Chondrocyte (in vitro differentiated cells): ENCODE measurements around the gene SH2D6. TPM values are rescaled to one million over a fixed set of nuclear protein-coding genes. Genes with fewer than 3 reads are reported as not detected.
"Not testable (repeated sequence)": the region's sequence is repeated elsewhere in the genome, so short reads cannot be mapped to it uniquely, and the experiment has no call there.

ENCODE experiments used
- DNase-seq: peaks from one replicate; pipeline ENCODE4 v3.0.0; 2021; ENCODE audit warnings: mixed read lengths, low spot score
- H3K27ac Mint-ChIP-seq: one replicate; pipeline ENCODE4 v1.8.0; 2021; ENCODE audit warnings: mild to moderate bottlenecking, moderate library complexity, mixed read lengths; ENCODE audit not compliant: unreplicated experiment
- H3K27me3 Mint-ChIP-seq: 2 replicates; pipeline ENCODE4 v1.8.0; 2021; ENCODE audit warnings: low read depth, mixed read lengths
- H3K36me3 Mint-ChIP-seq: 2 replicates; pipeline ENCODE4 v1.8.0; 2021; ENCODE audit warnings: low read depth, mixed read lengths
- H3K4me1 Mint-ChIP-seq: 2 replicates; pipeline ENCODE4 v1.8.0; 2021; ENCODE audit warnings: low read depth, mild to moderate bottlenecking, mixed read lengths
- H3K4me3 Mint-ChIP-seq: one replicate; pipeline ENCODE4 v1.8.0; 2021; ENCODE audit warnings: mild to moderate bottlenecking, moderate library complexity, mixed read lengths; ENCODE audit not compliant: unreplicated experiment
- H3K9me3 Mint-ChIP-seq: 2 replicates; pipeline ENCODE4 v1.8.0; 2021; ENCODE audit warnings: low read depth, mixed read lengths
- CTCF ChIP-seq: fragments of 200-600 bp; sonication (generic); IDR thresholded peaks from 2 replicates; pipeline ENCODE4 v1.5.0; 2021; ENCODE audit warnings: antibody characterized with exemption, mild to moderate bottlenecking, moderate library complexity
- total RNA-seq: library from RNA; stranded (reverse); gene quantifications from 3 replicates; pipeline ENCODE4 v1.2.1, GENCODE V29; 2021

The SH2D6 gene
- total RNA-seq, 1 donor from 2014 or later, result 0.47 TPM

DNA sequence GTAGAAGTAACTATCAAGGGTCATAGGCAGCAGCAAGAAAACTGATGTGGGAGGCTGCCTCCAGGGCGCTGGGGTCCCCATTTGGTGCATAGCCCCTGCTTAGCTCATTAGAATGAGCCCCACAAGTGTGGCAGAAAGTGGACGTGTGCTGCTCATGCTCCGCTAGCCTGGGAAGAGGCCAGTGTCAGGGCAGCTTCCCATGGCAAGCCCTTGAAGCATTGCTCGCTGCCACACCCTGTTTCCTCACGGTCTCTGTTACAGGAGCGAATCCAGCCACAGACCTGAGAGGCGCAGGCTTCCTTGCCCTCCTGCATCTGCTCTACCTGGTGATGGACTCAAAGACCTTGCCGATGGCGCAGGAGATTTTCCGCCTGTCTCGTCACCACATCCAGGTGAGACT lies 41.4 kb upstream of the SH2D6 start:
- no peak for DNase-seq
- H3K9me3 Mint-ChIP-seq, result peaks cover 8% of the 10 kb centered on the region
- H3K27me3 Mint-ChIP-seq, result no peaks in the 10 kb centered on the region
- TF ChIP-seq CTCF, result no peak
- no peak overlapping the region for H3K27ac Mint-ChIP-seq
- peaks cover 38% of the 10 kb centered on the region for H3K36me3 Mint-ChIP-seq
- no peaks in the 10 kb centered on the region for H3K4me1 Mint-ChIP-seq
- H3K4me3 Mint-ChIP-seq, result no peak overlapping the region

- H3K36me3 Mint-ChIP-seq, result peaks cover 39% of the 10 kb centered on the region
- no peaks in the 10 kb centered on the region for H3K27me3 Mint-ChIP-seq
- TF ChIP-seq CTCF, result no peak
- H3K4me1 Mint-ChIP-seq, result no peaks in the 10 kb centered on the region
- H3K9me3 Mint-ChIP-seq, result peaks cover 8% of the 10 kb centered on the region
- no peak for DNase-seq
- no peak overlapping the region for H3K27ac Mint-ChIP-seq
- no peak overlapping the region for H3K4me3 Mint-ChIP-seq
Observed at GRCh38 chr2:85378257-85378656, 40.3 kb upstream of the SH2D6 start.

- no peak overlapping the region for H3K4me3 Mint-ChIP-seq
- DNase-seq, result no peak
- peaks cover 4% of the 10 kb centered on the region for H3K9me3 Mint-ChIP-seq
- no peaks in the 10 kb centered on the region for H3K27me3 Mint-ChIP-seq
- H3K4me1 Mint-ChIP-seq, result no peaks in the 10 kb centered on the region
- H3K36me3 Mint-ChIP-seq, result peaks cover 38% of the 10 kb centered on the region
- no peak overlapping the region for H3K27ac Mint-ChIP-seq
- no peak for TF ChIP-seq CTCF
Observed at GRCh38 chr2:85380048-85380447, 38.5 kb upstream of the SH2D6 start.

- H3K4me1 Mint-ChIP-seq, H3K4me3 Mint-ChIP-seq, H3K9me3 Mint-ChIP-seq, H3K27me3 Mint-ChIP-seq, H3K27ac Mint-ChIP-seq, DNase-seq: not testable (repeated sequence)
- H3K36me3 Mint-ChIP-seq, result peaks cover 32% of the 10 kb centered on the region
Observed at GRCh38 chr2:85383151-85383550, 35.4 kb upstream of the SH2D6 start.

DNA sequence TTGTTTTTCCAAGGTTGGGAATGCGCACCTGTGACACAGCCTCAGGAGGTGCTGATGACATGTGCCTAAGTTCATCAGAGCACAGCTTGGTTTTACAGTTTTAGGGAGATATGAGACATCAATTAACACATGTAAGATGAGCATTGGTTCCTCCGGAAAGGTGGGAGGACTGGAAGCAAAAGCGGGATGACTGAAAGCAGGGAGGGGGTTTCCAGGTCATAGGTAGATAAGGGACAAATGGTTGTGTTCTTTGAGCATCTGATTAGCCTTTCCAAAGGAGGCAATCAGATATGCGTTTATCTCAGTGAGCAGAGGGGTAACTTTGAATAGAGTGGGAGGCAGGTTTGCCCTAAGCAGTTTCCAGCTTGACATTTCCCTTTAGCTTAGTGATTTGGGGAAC lies 34.7 kb upstream of the SH2D6 start:
- H3K9me3 Mint-ChIP-seq, result peaks cover 4% of the 10 kb centered on the region
- H3K36me3 Mint-ChIP-seq, result peaks cover 27% of the 10 kb centered on the region
- no peak for DNase-seq
- no peaks in the 10 kb centered on the region for H3K4me1 Mint-ChIP-seq
- no peaks in the 10 kb centered on the region for H3K27me3 Mint-ChIP-seq
- no peak overlapping the region for H3K27ac Mint-ChIP-seq
- H3K4me3 Mint-ChIP-seq, result no peak overlapping the region
- TF ChIP-seq CTCF, result no peak

DNA sequence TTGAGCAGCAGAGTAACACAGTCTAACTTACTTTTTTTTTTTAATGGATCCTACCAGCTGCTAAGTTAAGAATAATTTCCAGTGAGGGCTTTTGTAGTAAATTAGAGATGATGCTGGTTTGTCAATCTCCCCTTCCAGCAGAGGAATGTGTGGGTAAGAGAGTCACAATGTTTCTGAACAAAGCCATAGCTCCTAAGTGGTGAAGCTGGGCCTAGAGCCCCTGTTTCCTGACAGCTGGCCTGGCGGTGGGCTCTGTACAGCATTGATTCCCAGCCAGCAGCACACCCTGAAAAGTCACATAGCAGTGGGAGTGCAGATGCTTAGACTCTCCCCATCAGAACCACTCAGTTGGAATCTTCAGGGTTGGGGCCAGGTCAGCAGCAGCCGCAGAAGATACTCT lies 32.8 kb upstream of the SH2D6 start:
- TF ChIP-seq CTCF, result no peak
- Mint-ChIP-seq H3K9me3 (no peaks in the 10 kb centered on the region), H3K27ac (no peak overlapping the region), H3K36me3 (peaks cover 21% of the 10 kb centered on the region), H3K4me3 (no peak overlapping the region), H3K27me3 (no peaks in the 10 kb centered on the region), H3K4me1 (no peaks in the 10 kb centered on the region)
- no peak for DNase-seq
